PC-9 (cell line): Measurements from ENCODE around the gene HERPUD2. TPM values are rescaled to one million over a fixed set of nuclear protein-coding genes. Genes with fewer than 3 reads are reported as not detected.

Experiments used
- BruUV-seq: library from RNA; stranded (reverse); fragments of 400-500 nt; replicated peaks from 2 replicates; lab custom pipeline; 2021; lab: Mats Ljungman, UMichigan
- CTCF ChIA-PET: fragments of 300-600 bp; sonication (Branson Sonifier 250); formaldehyde crosslinking; loops from one replicate; lab custom pipeline; 2022; ENCODE audit warnings: antibody characterized with exemption; lab: Charles Lee
- POLR2A ChIA-PET: fragments of 300-600 bp; sonication (Branson Sonifier 250); formaldehyde crosslinking; loops from one replicate; lab custom pipeline; 2022; ENCODE audit warnings: antibody characterized with exemption; ENCODE audit not compliant: unreplicated experiment; lab: Charles Lee
- DNase-seq, 2 experiments: peaks; one replicate each; pipeline versions ENCODE4 v3.0.0 to v3.0.0-alpha.2; 2015 to 2022; ENCODE audit warnings: mixed read lengths in 1 of 2
- H2AFZ ChIP-seq: fragments of 200-600 bp; sonication (generic); 2 replicates; pipeline ENCODE4 v1.8.1; 2017; ENCODE audit warnings: antibody characterized with exemption
- H3F3A ChIP-seq: fragments of 200-600 bp; sonication (generic); 2 replicates; pipeline ENCODE4 v1.8.1; 2017; ENCODE audit warnings: antibody characterized with exemption, mild to moderate bottlenecking, low read depth; ENCODE audit not compliant: insufficient read depth
- H3K27ac ChIP-seq: fragments of 200-600 bp; sonication (generic); 2 replicates; pipeline ENCODE4 v1.6.1; 2016; ENCODE audit warnings: mixed run types
- H3K27me3 ChIP-seq: fragments of 200-600 bp; sonication (generic); 2 replicates; pipeline ENCODE4 v1.6.1; 2016; ENCODE audit warnings: low read depth, mixed run types; ENCODE audit not compliant: insufficient read depth
- H3K36me3 ChIP-seq: fragments of 200-600 bp; sonication (generic); 2 replicates; pipeline ENCODE4 v1.6.1; 2016; ENCODE audit warnings: low read depth, mixed run types
- H3K4me1 ChIP-seq: fragments of 200-600 bp; sonication (generic); replicated peaks from 2 replicates; pipeline ENCODE4 v1.6.1; 2016; ENCODE audit warnings: mixed run types; ENCODE audit not compliant: insufficient read depth
- H3K4me2 ChIP-seq: fragments of 200-600 bp; sonication (generic); 2 replicates; pipeline ENCODE4 v1.6.1; 2017; ENCODE audit warnings: mixed run types
- H3K4me3 ChIP-seq: fragments of 200-600 bp; sonication (generic); 2 replicates; pipeline ENCODE4 v1.6.1; 2016; ENCODE audit warnings: mixed run types
- H3K79me2 ChIP-seq: fragments of 200-600 bp; sonication (generic); 2 replicates; pipeline ENCODE4 v1.6.1; 2017; ENCODE audit warnings: low read depth, mixed run types
- H3K9me2 ChIP-seq: fragments of 200-600 bp; sonication (generic); 2 replicates; pipeline ENCODE4 v1.8.1; 2017; ENCODE audit warnings: mild to moderate bottlenecking; ENCODE audit not compliant: insufficient read depth
- H3K9me3 ChIP-seq: fragments of 200-600 bp; sonication (generic); 2 replicates; pipeline ENCODE4 v1.8.1; 2016; ENCODE audit warnings: low read depth; ENCODE audit not compliant: insufficient read depth
- H4K20me1 ChIP-seq: fragments of 200-600 bp; sonication (generic); 2 replicates; pipeline ENCODE4 v1.8.1; 2017; ENCODE audit not compliant: insufficient read depth
- EZH2 ChIP-seq: fragments of 200-600 bp; sonication (generic); IDR thresholded peaks from 2 replicates; pipeline ENCODE4 v1.8.0; 2017; ENCODE audit warnings: antibody characterized with exemption, low read depth
- intact Hi-C: fragments of 100-400 bp; cut with micrococcal nuclease; formaldehyde crosslinking; loops from one replicate; pipeline ENCODE4 v1.10.0; 2022; ENCODE audit not compliant: unreplicated experiment
- total RNA-seq: library from RNA; stranded (reverse); gene quantifications from 2 replicates; pipeline ENCODE4 v1.2.3, GENCODE V29; 2021
- TF ChIP-seq, protein P1 (sequence below): fragments of 200-600 bp; sonication (generic); conservative IDR thresholded peaks from 2 replicates; pipeline ENCODE4 v1.6.1; 2017; ENCODE audit warnings: mixed run types, antibody characterized with exemption, mild to moderate bottlenecking, moderate library complexity

The HERPUD2 gene
- total RNA-seq, 1 experiment from 2014 or later: 53.4 TPM

DNA sequence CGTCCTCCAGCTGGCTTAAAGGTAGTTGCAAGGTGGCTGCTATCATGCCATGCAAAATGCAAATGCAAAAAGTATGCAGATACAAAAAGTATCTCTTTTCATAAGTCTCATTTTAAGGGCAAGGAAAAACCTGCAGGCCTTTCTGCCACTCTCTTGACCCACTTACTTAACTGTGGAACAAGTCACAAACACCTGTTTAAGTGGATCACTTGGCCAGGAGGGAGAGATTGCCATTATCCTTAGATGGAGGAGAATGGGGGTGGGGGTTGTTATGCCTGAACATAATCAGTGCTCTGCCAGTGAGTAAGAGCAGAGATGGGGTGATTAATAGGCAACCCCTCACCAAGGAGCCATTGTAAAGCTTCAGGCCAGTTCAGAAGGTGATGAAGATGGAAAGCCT, 25.1 kb upstream of the HERPUD2 start:
- no peak for DNase-seq
- H3K4me2 ChIP-seq: no peak overlapping the region
- H2AFZ ChIP-seq: no peak overlapping the region
- no peaks in the 10 kb centered on the region for H3K36me3 ChIP-seq
- H4K20me1 ChIP-seq: no peaks in the 10 kb centered on the region
- intact Hi-C loops: no loop called here
- no peaks in the 10 kb centered on the region for H3K4me1 ChIP-seq
- POLR2A ChIA-PET: no interaction called here
- H3K79me2 ChIP-seq: no peaks in the 10 kb centered on the region
- no peak overlapping the region for H3K4me3 ChIP-seq
- TF ChIP-seq EZH2: no peak
- TF ChIP-seq, protein P1, sequence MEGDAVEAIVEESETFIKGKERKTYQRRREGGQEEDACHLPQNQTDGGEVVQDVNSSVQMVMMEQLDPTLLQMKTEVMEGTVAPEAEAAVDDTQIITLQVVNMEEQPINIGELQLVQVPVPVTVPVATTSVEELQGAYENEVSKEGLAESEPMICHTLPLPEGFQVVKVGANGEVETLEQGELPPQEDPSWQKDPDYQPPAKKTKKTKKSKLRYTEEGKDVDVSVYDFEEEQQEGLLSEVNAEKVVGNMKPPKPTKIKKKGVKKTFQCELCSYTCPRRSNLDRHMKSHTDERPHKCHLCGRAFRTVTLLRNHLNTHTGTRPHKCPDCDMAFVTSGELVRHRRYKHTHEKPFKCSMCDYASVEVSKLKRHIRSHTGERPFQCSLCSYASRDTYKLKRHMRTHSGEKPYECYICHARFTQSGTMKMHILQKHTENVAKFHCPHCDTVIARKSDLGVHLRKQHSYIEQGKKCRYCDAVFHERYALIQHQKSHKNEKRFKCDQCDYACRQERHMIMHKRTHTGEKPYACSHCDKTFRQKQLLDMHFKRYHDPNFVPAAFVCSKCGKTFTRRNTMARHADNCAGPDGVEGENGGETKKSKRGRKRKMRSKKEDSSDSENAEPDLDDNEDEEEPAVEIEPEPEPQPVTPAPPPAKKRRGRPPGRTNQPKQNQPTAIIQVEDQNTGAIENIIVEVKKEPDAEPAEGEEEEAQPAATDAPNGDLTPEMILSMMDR: no peak
- no peak overlapping the region for H3K27ac ChIP-seq
- 0 out of 2 replicates have a peak, but pooled peaks cover 4% of the 10 kb centered on the region for H3K9me2 ChIP-seq
- CTCF ChIA-PET: no interaction called here
- no peaks in the 10 kb centered on the region for H3K27me3 ChIP-seq
- BruUV-seq: no TSS peak
- no peaks in the 10 kb centered on the region for H3F3A ChIP-seq
- H3K9me3 ChIP-seq: no peaks in the 10 kb centered on the region

DNA sequence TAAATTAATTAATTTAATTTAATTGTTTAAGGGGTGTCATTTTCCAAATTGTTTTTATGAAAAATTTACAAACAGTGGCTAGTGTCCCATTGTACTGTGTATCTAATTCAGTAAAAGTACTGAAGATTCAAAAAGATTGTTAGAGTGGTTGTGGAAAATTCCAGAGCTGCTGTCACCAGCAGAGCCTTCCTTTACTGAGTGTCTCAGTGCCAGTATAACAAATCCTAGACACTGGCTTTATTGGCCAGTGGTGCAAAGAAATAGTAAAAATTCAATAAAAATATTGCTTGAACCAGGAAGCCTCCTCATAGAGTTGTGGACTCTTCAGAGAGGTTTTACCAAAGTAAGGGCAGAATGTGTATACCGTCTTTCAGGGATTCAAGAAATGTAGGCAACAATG, 23.1 kb upstream of the HERPUD2 start:
- H3K4me2 ChIP-seq: no peak overlapping the region
- no peak overlapping the region for H3K27ac ChIP-seq
- no peak overlapping the region for H3K4me3 ChIP-seq
- H3K79me2 ChIP-seq: no peaks in the 10 kb centered on the region
- no peaks in the 10 kb centered on the region for H3K9me2 ChIP-seq
- no peaks in the 10 kb centered on the region for H3F3A ChIP-seq
- H3K9me3 ChIP-seq: no peaks in the 10 kb centered on the region
- no TSS peak for BruUV-seq
- intact Hi-C loops: no loop called here
- no peaks in the 10 kb centered on the region for H3K4me1 ChIP-seq
- no peak overlapping the region for H2AFZ ChIP-seq
- POLR2A ChIA-PET: no interaction called here
- DNase-seq: no peak
- no peaks in the 10 kb centered on the region for H4K20me1 ChIP-seq
- CTCF ChIA-PET: no interaction called here
- no peaks in the 10 kb centered on the region for H3K27me3 ChIP-seq
- no peaks in the 10 kb centered on the region for H3K36me3 ChIP-seq
- no peak for TF ChIP-seq EZH2

DNA sequence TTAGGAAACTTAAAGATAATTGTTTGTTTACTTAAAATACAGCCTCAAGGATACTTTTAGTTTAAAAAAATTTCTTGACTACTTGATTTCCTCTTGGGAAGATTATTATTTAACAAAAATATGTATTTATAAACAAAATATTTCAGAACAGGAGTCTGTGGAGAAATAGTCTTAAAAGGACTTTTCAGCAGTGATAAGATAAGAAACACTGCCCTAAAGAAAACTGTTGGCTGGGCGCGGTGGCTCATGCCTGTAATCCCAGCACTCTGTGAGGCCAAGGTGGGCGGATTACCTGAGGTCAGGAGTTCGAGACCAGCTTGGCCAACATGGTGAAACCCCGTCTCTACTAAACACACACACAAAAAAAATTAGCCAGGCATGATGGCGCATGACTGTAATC, 22.6 kb upstream of the HERPUD2 start:
- H2AFZ ChIP-seq: no peak overlapping the region
- no peaks in the 10 kb centered on the region for H3K27me3 ChIP-seq
- H3K79me2 ChIP-seq: no peaks in the 10 kb centered on the region
- H4K20me1 ChIP-seq: no peaks in the 10 kb centered on the region
- DNase-seq: no peak
- no peaks in the 10 kb centered on the region for H3K4me1 ChIP-seq
- POLR2A ChIA-PET: no interaction called here
- intact Hi-C loops: no loop called here
- H3K9me2 ChIP-seq: no peaks in the 10 kb centered on the region
- H3F3A ChIP-seq: no peaks in the 10 kb centered on the region
- no peak for TF ChIP-seq EZH2
- TF ChIP-seq, protein P1: no peak
- H3K9me3 ChIP-seq: no peaks in the 10 kb centered on the region
- no peak overlapping the region for H3K27ac ChIP-seq
- no TSS peak for BruUV-seq
- H3K36me3 ChIP-seq: no peaks in the 10 kb centered on the region
- H3K4me2 ChIP-seq: no peak overlapping the region
- CTCF ChIA-PET: no interaction called here
- no peak overlapping the region for H3K4me3 ChIP-seq

DNA sequence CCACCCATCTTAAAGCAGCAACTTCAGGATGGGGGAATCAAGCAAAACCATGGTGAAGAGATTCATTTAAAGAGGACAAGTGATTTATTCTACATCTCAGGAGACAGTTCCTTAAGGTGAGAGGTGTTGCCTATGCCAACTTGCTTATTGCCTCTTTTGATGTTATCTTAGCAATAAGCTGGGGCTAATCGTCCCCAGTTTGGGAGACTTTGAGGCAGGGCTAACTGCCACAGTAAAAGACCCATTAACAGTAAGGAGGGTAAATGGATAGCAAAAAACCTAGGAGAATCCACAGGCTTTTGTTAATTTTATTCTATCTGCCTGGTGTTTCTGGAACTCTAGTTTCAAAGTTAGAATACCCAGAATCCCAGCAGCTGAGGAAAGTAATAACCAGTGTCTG, 22.1 kb upstream of the HERPUD2 start:
- H3K79me2 ChIP-seq: no peaks in the 10 kb centered on the region
- no peaks in the 10 kb centered on the region for H4K20me1 ChIP-seq
- no peak for DNase-seq
- H3K4me1 ChIP-seq: no peaks in the 10 kb centered on the region
- BruUV-seq: no TSS peak
- H3K9me3 ChIP-seq: no peaks in the 10 kb centered on the region
- H3K4me2 ChIP-seq: no peak overlapping the region
- TF ChIP-seq EZH2: no peak
- TF ChIP-seq, protein P1: no peak
- no peaks in the 10 kb centered on the region for H3K27me3 ChIP-seq
- no peaks in the 10 kb centered on the region for H3K9me2 ChIP-seq
- no peak overlapping the region for H2AFZ ChIP-seq
- ChIA-PET CTCF (no interaction called here), POLR2A (no interaction called here)
- H3K36me3 ChIP-seq: no peaks in the 10 kb centered on the region
- no peak overlapping the region for H3K4me3 ChIP-seq
- no peak overlapping the region for H3K27ac ChIP-seq
- intact Hi-C loops: no loop called here
- no peaks in the 10 kb centered on the region for H3F3A ChIP-seq
